ENCODE measurements around the gene ADAMTSL3.

- no peak for TF ChIP-seq CTCF (IDR thresholded peaks at IDR 0.05)
- TF ChIP-seq POLR2A (IDR thresholded peaks at IDR 0.05), result no peak
These were observed 428.8 kb downstream of the ADAMTSL3 start for GRCh38 chr15:84082739-84083138.
